Right lobe of liver (tissue), 6 donors: ENCODE data around the gene FGF22. TPM values are rescaled to one million over a fixed set of nuclear protein-coding genes. Genes with fewer than 3 reads are reported as not detected.

Experiments used
- ATAC-seq, 4 donors: fragments of 200-7000 bp; cut with Tn5 transposase; one replicate each; pipeline ENCODE4 v1.9.1; 2020; ENCODE audit warnings: mild to moderate bottlenecking in 4 of 4, moderate library complexity in 4 of 4
- DNase-seq, 3 donors: peaks; one replicate each; pipeline ENCODE4 v3.0.0-alpha.2; 2020
- H3K27ac ChIP-seq, 3 donors: fragments of 200-600 bp; one replicate each; pipeline ENCODE4 v1.8.0; 2022
- H3K27me3 ChIP-seq, 2 donors: fragments of 200-600 bp; one replicate each; pipeline ENCODE4 v1.8.0; 2022
- H3K36me3 ChIP-seq, 4 donors: fragments of 200-600 bp; sonication (generic) in 1 of 4; one replicate each; pipeline versions ENCODE4 v1.5.1 to v1.8.0; 2017 to 2022; ENCODE audit warnings: control low read depth in 1 of 4
- H3K4me1 ChIP-seq, 4 donors: fragments of 200-600 bp; sonication (generic) in 1 of 4; one replicate each; pipeline versions ENCODE4 v1.5.1 to v1.8.0; 2017 to 2022; ENCODE audit warnings: control low read depth in 1 of 4
- H3K4me3 ChIP-seq, 3 donors: fragments of 200-600 bp; one replicate each; pipeline ENCODE4 v1.8.0; 2022
- H3K9me3 ChIP-seq, 4 donors: fragments of 200-600 bp; sonication (generic) in 1 of 4; one replicate each; pipeline versions ENCODE4 v1.5.1 to v1.8.0; 2017 to 2022; ENCODE audit warnings: control low read depth in 1 of 4
- CTCF ChIP-seq, 4 donors: fragments of 200-600 bp in 3 of 4; fragments of 450-650 bp in 1 of 4; IDR thresholded peaks; one replicate each; pipeline versions ENCODE4 v1.5.1 to v1.8.0; 2016 to 2022; ENCODE audit warnings: antibody characterized with exemption in 4 of 4, mild to moderate bottlenecking in 2 of 4
- POLR2A ChIP-seq: fragments of 450-650 bp; IDR thresholded peaks from one replicate; pipeline ENCODE4 v1.6.1; 2017; ENCODE audit warnings: antibody characterized with exemption, mild to moderate bottlenecking
- WGBS: methylation state at CpG from one replicate; pipeline ENCODE4 v1.1.6; 2018; ENCODE audit warnings: low coverage, low lambda C conversion rate; ENCODE audit not compliant: insufficient coverage; ENCODE audit errors: missing lambda C conversion rate; 5-methylcytosine and 5-hydroxymethylcytosine counted together
- intact Hi-C, 2 donors: fragments of 100-400 bp; cut with DNase I; formaldehyde crosslinking; loops; one replicate each; pipeline versions ENCODE4 v1.11.2 to v1.14.1; 2022
- total RNA-seq, 6 experiments: library from RNA; depleted of rRNA in 2 of 6; stranded (reverse); fragments of >200 nt in 2 of 6; fragmentation: NEBNext Ultra II Directional in 3 of 6; extraction: Animal tissue kit (Norgen Biotek cat#: 25700) in 3 of 6; gene quantifications; one replicate each; pipeline versions ENCODE4 v1.1.0 to v1.2.4, GENCODE V29; 2016 to 2023
- donor health status: DM: no; HTN: yes; CAD: no.
- donor health status: DM: no; HTN: no; CAD: no.
- donor health status: DM: no; HTN: no; CAD: no.
- donor health status: DM: no; HTN: yes; CAD: no.
- donor health status: DM: no; HTN: yes; CAD: no.

Gene FGF22
- total RNA-seq, 6 experiments from 2014 or later: 0.15 TPM; not detected in 5

- peaks cover 0 to 13% (median 6%) of the 10 kb centered on the region in 4 donors for H3K4me1 ChIP-seq
- TF ChIP-seq CTCF (IDR thresholded peaks at IDR 0.05) (no peak), POLR2A (no peak)
- H3K36me3 ChIP-seq: peaks cover 0 to 21% (median 3%) of the 10 kb centered on the region in 4 donors
- H3K27ac ChIP-seq: no peak overlapping the region
- H3K4me3 ChIP-seq: no peak overlapping the region
- DNase-seq (no peak), ATAC-seq (no peak)
- H3K27me3 ChIP-seq: no peaks in the 10 kb centered on the region
- no peaks in the 10 kb centered on the region for H3K9me3 ChIP-seq
- intact Hi-C loops: no loop called here
- 93% methylated on average over 14 of the region's 30 CpGs for WGBS
Observed at GRCh38 chr19:629961-630714, 9.5 kb upstream of the FGF22 start.

- intact Hi-C loops: no loop called here
- Histone ChIP-seq H3K36me3 (peaks cover 0 to 14% (median 1%) of the 10 kb centered on the region in 4 donors), H3K9me3 (no peaks in the 10 kb centered on the region), H3K4me3 (peak overlapping the region; percentile 82 to 99 (median 97)), H3K27ac (peak overlapping the region in 2 of 3 donors; percentile 39 to 61), H3K27me3 (no peaks in the 10 kb centered on the region), H3K4me1 (peaks cover 0 to 13% (median 6%) of the 10 kb centered on the region in 4 donors)
- peak in 2 of 3 donors; percentile 59 to 67 for DNase-seq
- WGBS: under 1% methylated on average over 24 of the region's 35 CpGs
- TF ChIP-seq CTCF (IDR thresholded peaks at IDR 0.05) (no peak), POLR2A (no peak)
- ATAC-seq: peak; percentile 38 to 59 (median 48)
Observed at GRCh38 chr19:632579-633067, 7.1 kb upstream of the FGF22 start.

GRCh38 chr19:633068-633785 lies 6.5 kb upstream of the FGF22 start, which contains the start of gene POLRMT:
Gene POLRMT (minus strand): TSS chr19:633537. CDS start chr19:633512, 25 bp downstream.
- Histone ChIP-seq H3K36me3 (peaks cover 0 to 13% (median 1%) of the 10 kb centered on the region in 4 donors), H3K9me3 (no peaks in the 10 kb centered on the region), H3K27ac (peak within 1 kb of the TSS in 2 of 3 donors; percentile 39 to 61), H3K4me1 (peaks cover 0 to 13% (median 6%) of the 10 kb centered on the region in 4 donors), H3K27me3 (no peaks in the 10 kb centered on the region), H3K4me3 (peak within 1 kb of the TSS; percentile 82 to 99 (median 97))
- DNase-seq: peak; percentile 98 to 99 (median 99)
- peak; percentile 95 to 98 (median 96) for ATAC-seq
- peak; percentile 25 for TF ChIP-seq POLR2A
- no peak for TF ChIP-seq CTCF (IDR thresholded peaks at IDR 0.05)
- 0% methylated on average over 8 of the region's 67 CpGs for WGBS
- intact Hi-C loops: no loop called here

GRCh38 chr19:633786-634639 lies 5.7 kb upstream of the FGF22 start:
- ATAC-seq (no peak), DNase-seq (no peak)
- peak overlapping the region in 1 of 3 donors; percentile 61 for H3K27ac ChIP-seq
- peaks cover 0 to 5% (median 1%) of the 10 kb centered on the region in 4 donors for H3K36me3 ChIP-seq
- H3K27me3 ChIP-seq: no peaks in the 10 kb centered on the region
- H3K9me3 ChIP-seq: no peaks in the 10 kb centered on the region
- H3K4me1 ChIP-seq: peaks cover 0 to 13% (median 6%) of the 10 kb centered on the region in 4 donors
- TF ChIP-seq CTCF (IDR thresholded peaks at IDR 0.05) (no peak), POLR2A (no peak)
- H3K4me3 ChIP-seq: peak overlapping the region; percentile 82 to 99 (median 97)
- WGBS: 13% methylated on average over 21 of the region's 32 CpGs
- intact Hi-C loops: no loop called here
